Activated effector memory CD4-positive, alpha-beta T cell treated with anti-CD3 and anti-CD28 coated beads, Interleukin-2, amount 50 U/mL, for 16 hours (primary cell): ENCODE data around the gene CEP85.
"Not testable (repeated sequence)": the region's sequence is repeated elsewhere in the genome, so short reads cannot be mapped to it uniquely, and the experiment has no call there.

Experiments used
- DNase-seq: peaks from one replicate; pipeline ENCODE4 v3.0.0-alpha.2; 2020

The CEP85 gene

GRCh38 chr1:26291433-26291832, 57.4 kb downstream of the CEP85 start:
- DNase-seq, result no peak

- DNase-seq, result no peak
These were observed 57.9 kb downstream of the CEP85 start for GRCh38 chr1:26291939-26292338.

- DNase-seq, result not testable (repeated sequence)
These were observed 58.7 kb downstream of the CEP85 start for GRCh38 chr1:26292735-26293134.

- DNase-seq, result no peak
These were observed 60.0 kb downstream of the CEP85 start for GRCh38 chr1:26293911-26294463.

- DNase-seq, result no peak
These were observed 61.5 kb downstream of the CEP85 start for GRCh38 chr1:26295194-26296138.

- no peak for DNase-seq
These were observed 62.5 kb downstream of the CEP85 start for GRCh38 chr1:26296340-26297056.

- DNase-seq, result no peak
These were observed 63.2 kb downstream of the CEP85 start for GRCh38 chr1:26297057-26297790.

GRCh38 chr1:26297791-26298124, 63.8 kb downstream of the CEP85 start:
- no peak for DNase-seq

- no peak for DNase-seq
These were observed 66.7 kb downstream of the CEP85 start for GRCh38 chr1:26300578-26301275.

- no peak for DNase-seq
These were observed 68.9 kb downstream of the CEP85 start for GRCh38 chr1:26302733-26303405.

GRCh38 chr1:26305667-26306289, 71.8 kb downstream of the CEP85 start:
- DNase-seq, result no peak

- peak; percentile 97 for DNase-seq
These were observed 72.6 kb downstream of the CEP85 start, which contains the start of gene UBXN11 for GRCh38 chr1:26306290-26307229. Gene UBXN11 (minus strand): TSS chr1:26306636. CDS start chr1:26302883, 3,753 bp downstream.

- DNase-seq, result no peak
These were observed 73.4 kb downstream of the CEP85 start for GRCh38 chr1:26307363-26307781.

GRCh38 chr1:26307966-26308899, 74.2 kb downstream of the CEP85 start:
- DNase-seq, result peak; percentile 65

GRCh38 chr1:26314501-26314900, 80.5 kb downstream of the CEP85 start:
- no peak for DNase-seq

GRCh38 chr1:26315874-26316850, 82.2 kb downstream of the CEP85 start:
- DNase-seq, result no peak

- DNase-seq, result no peak
These were observed 83.1 kb downstream of the CEP85 start for GRCh38 chr1:26317146-26317545.
